ENCODE data around the gene GABRA6.

DNA sequence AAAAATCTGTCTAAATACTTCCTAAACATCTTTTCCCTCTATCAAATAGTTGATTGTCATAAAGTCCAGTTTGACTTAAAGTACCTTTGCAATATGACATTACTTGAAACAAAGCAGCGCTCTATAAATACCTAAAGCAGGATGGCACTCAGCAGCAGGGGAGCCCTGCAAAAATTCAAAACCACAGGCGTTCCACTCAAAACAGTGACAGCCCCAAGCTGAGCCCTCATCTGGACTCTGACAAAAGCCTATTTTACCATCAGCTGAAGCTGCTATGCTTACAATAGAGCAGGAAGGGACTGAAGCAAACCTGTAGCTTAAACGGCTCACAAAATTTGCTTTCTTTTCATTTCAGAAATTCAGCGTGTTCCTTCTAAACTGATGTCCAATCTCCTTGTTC is 11.5 kb downstream of the GABRA6 start:
- TF ChIP-seq, protein P1, sequence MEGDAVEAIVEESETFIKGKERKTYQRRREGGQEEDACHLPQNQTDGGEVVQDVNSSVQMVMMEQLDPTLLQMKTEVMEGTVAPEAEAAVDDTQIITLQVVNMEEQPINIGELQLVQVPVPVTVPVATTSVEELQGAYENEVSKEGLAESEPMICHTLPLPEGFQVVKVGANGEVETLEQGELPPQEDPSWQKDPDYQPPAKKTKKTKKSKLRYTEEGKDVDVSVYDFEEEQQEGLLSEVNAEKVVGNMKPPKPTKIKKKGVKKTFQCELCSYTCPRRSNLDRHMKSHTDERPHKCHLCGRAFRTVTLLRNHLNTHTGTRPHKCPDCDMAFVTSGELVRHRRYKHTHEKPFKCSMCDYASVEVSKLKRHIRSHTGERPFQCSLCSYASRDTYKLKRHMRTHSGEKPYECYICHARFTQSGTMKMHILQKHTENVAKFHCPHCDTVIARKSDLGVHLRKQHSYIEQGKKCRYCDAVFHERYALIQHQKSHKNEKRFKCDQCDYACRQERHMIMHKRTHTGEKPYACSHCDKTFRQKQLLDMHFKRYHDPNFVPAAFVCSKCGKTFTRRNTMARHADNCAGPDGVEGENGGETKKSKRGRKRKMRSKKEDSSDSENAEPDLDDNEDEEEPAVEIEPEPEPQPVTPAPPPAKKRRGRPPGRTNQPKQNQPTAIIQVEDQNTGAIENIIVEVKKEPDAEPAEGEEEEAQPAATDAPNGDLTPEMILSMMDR (IDR thresholded peaks at IDR 0.05): no peak
- TF ChIP-seq POLR2A (IDR thresholded peaks at IDR 0.05): no peak

Measured in Peyer's patch (tissue), 4 donors.